ENCODE data around the gene LHX4. TPM values are rescaled to one million over a fixed set of nuclear protein-coding genes. Genes with fewer than 3 reads are reported as not detected.
"Not testable (repeated sequence)": the region's sequence is repeated elsewhere in the genome, so short reads cannot be mapped to it uniquely, and the experiment has no call there.

Gene LHX4
- total RNA-seq, 1 experiment from 2014 or later = 0.13 TPM

DNA sequence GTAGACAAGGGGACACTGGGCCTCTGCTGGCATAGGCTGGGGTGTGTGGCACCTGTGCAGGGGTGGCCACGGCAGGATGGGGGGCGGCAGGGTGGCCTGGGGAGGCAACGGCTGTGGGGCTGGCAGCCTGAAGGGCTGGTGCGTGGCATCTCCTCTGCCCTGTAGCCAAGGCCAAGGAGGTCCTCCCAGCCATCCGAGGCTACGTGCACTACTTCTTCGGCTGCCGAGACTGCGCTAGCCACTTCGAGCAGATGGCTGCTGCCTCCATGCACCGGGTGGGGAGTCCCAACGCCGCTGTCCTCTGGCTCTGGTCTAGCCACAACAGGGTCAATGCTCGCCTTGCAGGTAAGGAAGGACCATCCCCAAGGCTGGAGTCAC is 36.0 kb upstream of the LHX4 start:
- H3K4me3 ChIP-seq = no peak overlapping the region
- H3K27me3 ChIP-seq = no peaks in the 10 kb centered on the region
- DNase-seq = no peak
- no peaks in the 10 kb centered on the region for H3K9me3 ChIP-seq
- H3K36me3 ChIP-seq = peaks cover 50% of the 10 kb centered on the region

DNA sequence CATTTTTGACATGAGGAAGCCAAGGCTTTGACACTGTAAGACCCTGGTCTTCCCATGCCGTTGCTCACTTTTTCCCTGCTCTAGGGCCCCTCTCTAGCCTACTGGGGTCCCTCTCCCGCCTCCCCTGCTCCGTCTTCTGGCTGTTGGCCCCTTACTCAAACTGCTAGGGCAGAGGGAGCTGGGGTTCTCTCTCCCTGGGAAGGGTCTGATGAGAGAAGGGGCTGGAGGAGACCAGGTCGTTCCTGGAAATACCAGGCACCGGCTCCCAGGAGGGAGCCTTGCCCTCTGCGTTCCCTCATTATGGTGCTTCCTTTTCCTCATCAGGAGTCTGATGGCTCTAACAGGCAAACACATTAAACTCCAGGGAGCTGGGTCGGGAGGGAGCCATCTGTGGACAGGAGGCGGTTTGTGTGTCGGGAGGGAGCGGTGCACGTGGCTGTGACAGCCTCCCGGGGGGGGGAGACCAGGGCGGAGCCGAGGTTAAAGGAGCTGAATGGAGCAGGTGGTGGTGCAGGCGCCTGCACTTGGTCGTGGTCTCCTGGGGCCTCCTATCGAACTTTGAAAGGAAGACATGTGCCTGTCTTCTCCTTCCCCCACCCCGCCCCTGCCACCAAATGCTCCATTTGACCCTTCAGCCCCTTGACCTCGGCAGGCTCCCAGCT is 35.4 kb upstream of the LHX4 start:
- no peak for DNase-seq
- Histone ChIP-seq H3K27me3 (no peaks in the 10 kb centered on the region), H3K4me3 (no peak overlapping the region), H3K36me3 (peaks cover 47% of the 10 kb centered on the region), H3K9me3 (no peaks in the 10 kb centered on the region)

DNA sequence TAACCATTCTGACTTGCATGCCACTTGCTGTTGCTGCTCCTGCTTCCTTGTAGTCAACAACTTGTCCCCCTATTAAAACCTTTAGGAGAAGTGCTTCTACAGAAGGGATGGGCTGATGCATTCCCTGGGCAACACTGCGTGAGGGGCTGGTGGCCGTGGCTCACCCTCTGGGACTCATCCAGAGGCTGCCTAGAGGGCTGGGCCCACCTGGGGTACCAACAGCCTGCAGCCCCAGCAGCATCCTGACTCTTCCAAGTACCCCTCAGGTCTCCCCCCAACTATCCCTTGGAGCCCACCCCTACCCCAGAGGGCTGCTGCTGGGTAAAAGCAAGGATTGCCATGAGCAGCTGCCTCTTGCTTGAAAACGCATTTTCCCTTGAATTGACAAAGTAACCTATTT is 34.7 kb upstream of the LHX4 start:
- no peaks in the 10 kb centered on the region for H3K27me3 ChIP-seq
- no peaks in the 10 kb centered on the region for H3K9me3 ChIP-seq
- DNase-seq = no peak
- H3K4me3 ChIP-seq = no peak overlapping the region
- peaks cover 40% of the 10 kb centered on the region for H3K36me3 ChIP-seq

DNA sequence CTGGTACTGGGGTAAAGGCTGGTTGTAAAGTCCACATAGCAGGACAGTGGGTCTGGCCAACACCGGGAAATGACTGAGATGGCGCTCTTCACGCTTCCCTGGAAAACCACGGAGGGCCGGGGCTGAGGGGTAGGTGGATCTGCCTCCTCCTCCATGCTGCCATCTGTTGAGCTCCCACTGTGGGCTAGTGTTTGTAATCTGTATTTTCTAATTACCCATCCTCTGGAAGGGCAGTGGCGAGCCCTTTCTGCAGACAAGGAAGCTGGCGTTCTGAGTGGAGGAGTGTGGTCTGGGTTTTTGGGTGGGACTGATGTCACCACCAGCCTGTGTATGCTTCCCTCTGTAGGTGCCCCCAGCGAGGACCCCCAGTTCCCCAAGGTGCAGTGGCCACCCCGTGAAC is 34.1 kb upstream of the LHX4 start:
- peaks cover 35% of the 10 kb centered on the region for H3K36me3 ChIP-seq

DNA sequence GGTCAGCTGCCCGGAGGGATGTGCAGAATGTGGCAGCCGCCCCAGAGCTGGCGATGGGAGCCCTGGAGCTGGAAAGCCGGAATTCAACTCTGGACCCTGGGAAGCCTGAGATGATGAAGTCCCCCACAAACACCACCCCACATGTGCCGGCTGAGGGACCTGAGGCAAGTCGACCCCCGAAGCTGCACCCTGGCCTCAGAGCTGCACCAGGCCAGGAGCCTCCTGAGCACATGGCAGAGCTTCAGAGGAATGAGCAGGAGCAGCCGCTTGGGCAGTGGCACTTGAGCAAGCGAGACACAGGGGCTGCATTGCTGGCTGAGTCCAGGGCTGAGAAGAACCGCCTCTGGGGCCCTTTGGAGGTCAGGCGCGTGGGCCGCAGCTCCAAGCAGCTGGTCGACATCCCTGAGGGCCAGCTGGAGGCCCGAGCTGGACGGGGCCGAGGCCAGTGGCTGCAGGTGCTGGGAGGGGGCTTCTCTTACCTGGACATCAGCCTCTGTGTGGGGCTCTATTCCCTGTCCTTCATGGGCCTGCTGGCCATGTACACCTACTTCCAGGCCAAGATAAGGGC is 33.5 kb upstream of the LHX4 start:
- Histone ChIP-seq H3K4me3 (no peak overlapping the region), H3K36me3 (peaks cover 29% of the 10 kb centered on the region), H3K27me3 (no peaks in the 10 kb centered on the region), H3K9me3 (no peaks in the 10 kb centered on the region)
- DNase-seq = no peak

More for the DNA sequence above, 34.1 kb upstream of the LHX4 start:
- H3K27me3 ChIP-seq = no peaks in the 10 kb centered on the region
- H3K9me3 ChIP-seq = no peaks in the 10 kb centered on the region
- DNase-seq = no peak
- no peak overlapping the region for H3K4me3 ChIP-seq

DNA sequence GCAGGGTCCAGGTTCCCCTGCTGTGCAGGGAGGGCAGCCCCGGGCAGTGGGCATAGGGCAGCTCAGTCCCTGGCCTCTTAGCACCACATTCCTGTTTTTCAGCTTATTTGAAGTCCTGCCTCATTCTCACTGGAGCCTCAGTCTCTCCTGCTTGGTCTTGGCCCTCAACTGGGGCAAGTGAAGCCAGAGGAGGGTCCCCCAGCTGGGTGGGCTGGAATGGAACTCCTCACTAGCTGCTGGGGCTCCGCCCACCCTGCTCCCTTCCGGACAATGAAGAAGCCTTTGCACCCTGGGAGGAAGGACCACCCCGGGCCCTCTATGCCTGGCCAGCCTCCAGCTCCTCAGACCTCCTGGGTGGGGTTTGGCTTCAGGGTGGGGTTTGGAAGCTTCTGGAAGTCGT is 32.8 kb upstream of the LHX4 start:
- Histone ChIP-seq H3K9me3 (no peaks in the 10 kb centered on the region), H3K36me3 (peaks cover 24% of the 10 kb centered on the region), H3K4me3 (no peak overlapping the region), H3K27me3 (no peaks in the 10 kb centered on the region)
- no peak for DNase-seq

DNA sequence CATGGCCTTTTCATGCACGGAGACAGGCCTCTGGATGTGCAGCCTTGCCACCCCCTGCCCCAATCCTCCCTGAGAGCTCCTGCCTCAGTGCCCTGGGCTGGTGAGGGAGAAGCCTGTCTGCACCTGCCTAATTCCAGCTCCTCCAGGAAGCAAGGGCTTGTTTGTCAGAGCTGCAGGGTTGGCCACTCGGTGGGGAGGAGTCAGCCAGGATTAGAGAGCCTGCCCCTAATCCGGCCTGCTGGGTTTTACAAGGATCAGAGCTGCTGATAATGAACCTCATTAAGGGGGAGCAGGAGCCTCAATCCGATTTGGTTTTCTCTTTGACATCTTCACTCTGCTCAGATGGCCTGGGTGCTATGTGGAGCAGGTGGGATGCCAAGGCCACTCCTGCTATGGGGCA is 31.9 kb upstream of the LHX4 start:
- Histone ChIP-seq H3K36me3 (peaks cover 24% of the 10 kb centered on the region), H3K4me3 (no peak overlapping the region)
- no peak for DNase-seq

DNA sequence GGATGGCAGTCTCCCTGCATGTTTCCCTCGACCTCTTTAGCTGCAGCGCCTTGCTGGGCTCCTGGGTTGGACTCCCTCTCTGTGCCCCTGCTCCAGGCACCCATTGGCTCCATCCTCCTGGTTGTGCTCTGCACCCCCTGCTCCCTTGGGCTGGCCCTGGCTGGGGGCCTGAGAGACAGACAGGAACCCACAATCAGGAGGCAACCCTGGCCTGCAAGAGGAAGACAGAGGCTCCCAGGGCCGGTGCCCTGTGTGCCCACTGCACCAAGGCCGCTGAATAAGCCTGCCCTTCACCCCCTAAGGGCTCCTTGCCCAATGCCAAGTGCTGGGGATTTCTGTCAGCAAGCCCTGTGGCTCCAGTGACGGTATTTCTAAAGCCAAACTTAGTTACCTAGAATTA is 31.5 kb upstream of the LHX4 start:
- H3K27me3 ChIP-seq = no peaks in the 10 kb centered on the region
- no peaks in the 10 kb centered on the region for H3K9me3 ChIP-seq
- no peak overlapping the region for H3K4me3 ChIP-seq
- H3K36me3 ChIP-seq = peaks cover 24% of the 10 kb centered on the region
- DNase-seq = no peak

More for the DNA sequence above, 31.9 kb upstream of the LHX4 start:
- Histone ChIP-seq H3K9me3 (no peaks in the 10 kb centered on the region), H3K27me3 (no peaks in the 10 kb centered on the region)

DNA sequence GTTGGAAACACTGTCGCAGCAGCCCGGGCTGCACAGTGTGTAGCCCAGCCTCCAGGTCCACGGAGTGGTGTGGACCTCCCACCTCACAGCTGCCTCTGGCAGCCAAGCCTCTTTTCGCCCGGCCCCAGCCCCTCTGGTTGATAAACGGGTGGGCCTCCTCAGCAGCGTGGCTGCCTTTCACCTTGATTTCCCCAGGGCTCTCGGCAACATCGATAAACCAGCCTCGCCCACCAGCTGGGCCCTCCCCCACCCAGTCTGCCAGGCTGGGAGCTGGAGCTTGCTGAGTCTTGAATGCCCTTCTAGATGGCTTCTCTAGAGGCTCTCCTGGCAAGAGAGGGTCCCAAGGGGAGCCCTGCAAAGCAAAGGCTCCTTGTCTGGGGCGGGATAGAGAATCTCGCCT is 31.0 kb upstream of the LHX4 start:
- no peak for DNase-seq
- H3K4me3 ChIP-seq = no peak overlapping the region
- H3K36me3 ChIP-seq = peaks cover 24% of the 10 kb centered on the region
- H3K27me3 ChIP-seq = no peaks in the 10 kb centered on the region
- no peaks in the 10 kb centered on the region for H3K9me3 ChIP-seq

DNA sequence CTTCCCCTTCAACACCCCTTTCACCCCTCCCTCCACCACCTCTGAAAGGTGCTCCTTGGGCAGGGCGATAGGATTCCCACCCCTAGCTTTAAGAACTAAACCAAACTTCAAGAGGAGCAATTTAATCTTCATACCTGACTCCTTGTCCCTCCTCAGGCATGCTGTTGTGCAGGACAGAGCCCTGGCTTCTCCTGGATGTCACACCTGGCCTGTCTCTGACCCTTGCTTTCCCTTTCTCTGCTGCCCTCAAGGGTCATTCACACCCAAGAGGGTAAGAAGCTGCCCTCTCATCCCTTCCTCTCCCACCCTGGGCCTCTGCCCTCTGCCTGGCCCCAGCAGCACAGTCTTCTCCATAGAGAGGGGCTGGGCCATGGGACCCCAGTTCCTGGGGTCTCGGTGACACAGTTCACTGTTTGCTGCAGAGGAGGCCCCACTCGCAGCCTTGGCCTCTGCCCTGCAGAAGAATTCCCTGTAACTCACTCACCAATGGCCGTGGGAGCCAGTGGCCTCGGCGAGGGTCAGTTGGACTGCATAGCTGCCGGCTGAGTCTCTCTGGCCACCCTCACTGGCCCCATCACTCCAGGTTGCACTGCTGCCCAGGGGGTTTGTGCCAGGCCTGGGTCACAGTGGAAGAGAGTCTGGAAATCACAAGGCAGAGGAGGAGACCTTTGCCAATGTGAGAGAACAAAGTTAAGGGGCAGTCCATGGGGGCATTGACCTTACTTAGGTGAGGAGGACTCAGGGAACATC is 28.4 kb upstream of the LHX4 start:
- no peak for DNase-seq
- H3K4me3 ChIP-seq = no peak overlapping the region
- H3K27me3 ChIP-seq = no peaks in the 10 kb centered on the region
- no peaks in the 10 kb centered on the region for H3K9me3 ChIP-seq
- H3K36me3 ChIP-seq = peaks cover 11% of the 10 kb centered on the region

DNA sequence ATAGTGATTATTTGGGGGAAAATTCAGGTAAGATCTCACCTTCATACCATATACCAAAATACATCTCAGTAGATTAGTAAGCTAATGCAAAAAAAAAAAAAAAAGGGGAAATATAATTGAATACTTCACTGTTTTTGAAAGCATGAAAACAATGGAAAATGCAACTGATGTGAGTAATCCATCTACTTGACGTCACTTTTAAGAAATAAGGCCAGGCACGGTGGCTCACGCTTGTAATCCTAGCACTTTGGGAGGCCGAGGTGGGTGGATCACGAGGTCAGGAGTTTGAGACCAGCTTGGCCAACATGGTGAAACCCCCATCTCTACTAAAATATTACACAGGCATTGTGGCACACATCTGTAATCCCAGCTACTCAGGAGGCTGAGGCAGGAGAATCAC is 27.5 kb upstream of the LHX4 start:
- not testable (repeated sequence) for H3K9me3 ChIP-seq, H3K4me3 ChIP-seq, DNase-seq, H3K27me3 ChIP-seq, H3K36me3 ChIP-seq

DNA sequence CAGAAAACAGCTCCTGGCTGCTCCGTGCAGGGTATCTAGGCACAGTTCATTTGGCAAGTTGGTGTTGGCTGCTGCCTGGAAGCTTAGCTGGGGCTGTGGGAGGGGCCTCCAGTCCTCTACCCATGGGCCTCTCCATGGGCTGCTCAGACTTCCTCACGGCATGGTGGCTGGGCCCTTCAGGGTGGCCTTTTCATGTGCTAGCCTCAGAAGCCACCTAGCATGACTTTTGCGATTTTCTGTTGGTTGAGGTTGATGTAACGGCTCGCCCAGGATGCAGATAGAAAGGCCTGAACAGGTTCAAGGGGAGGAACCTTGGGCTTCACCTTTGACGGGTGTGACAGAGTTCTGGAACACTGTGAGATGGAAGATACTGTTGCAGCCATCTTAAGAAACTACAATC is 25.8 kb upstream of the LHX4 start:
- no peak for DNase-seq
- Histone ChIP-seq H3K36me3 (no peaks in the 10 kb centered on the region; the same call in 1 of the 2 replicates), H3K4me3 (no peak overlapping the region), H3K9me3 (no peaks in the 10 kb centered on the region), H3K27me3 (no peaks in the 10 kb centered on the region)

DNA sequence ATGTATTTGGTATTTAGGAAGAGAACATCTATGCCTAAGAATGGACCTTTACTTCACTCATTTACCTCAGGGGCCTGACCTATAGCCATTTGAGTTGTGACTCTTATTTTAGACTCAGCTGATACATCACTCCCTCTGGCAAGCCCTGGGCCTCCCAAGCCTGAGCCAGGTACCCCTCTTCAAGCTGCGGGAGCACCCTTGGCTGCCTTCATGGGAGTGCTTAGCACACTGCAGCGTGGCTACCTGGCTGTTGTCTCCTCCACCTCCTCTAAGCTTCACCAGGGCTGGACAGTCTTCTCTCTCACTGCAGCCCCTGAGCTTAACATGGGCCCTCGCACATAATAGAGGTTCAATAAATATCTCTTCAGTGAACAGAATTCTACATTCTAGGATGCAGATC is 23.5 kb upstream of the LHX4 start:
- H3K9me3 ChIP-seq = no peaks in the 10 kb centered on the region
- no peak for DNase-seq
- H3K4me3 ChIP-seq = no peak overlapping the region
- H3K36me3 ChIP-seq = no peaks in the 10 kb centered on the region
- no peaks in the 10 kb centered on the region for H3K27me3 ChIP-seq

DNA sequence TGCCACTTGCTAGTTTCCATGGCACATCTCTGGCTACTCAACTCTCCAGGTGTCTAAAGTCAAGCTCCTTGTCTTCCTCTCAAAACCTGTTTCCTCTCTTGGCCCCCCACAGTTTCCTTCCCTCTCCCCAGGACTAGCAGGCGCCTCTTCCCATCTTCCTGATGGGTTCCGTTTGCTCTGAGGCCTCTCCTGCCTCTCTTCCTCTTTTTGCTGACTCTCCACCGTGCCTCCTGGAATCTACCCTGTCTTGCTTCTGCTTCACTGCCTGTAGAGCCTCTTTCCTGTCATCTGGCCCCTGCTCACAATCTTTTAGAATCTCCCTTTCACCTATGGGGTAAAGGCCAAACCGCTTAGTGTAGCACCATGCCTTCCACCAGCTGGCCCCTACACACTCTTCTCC is 21.8 kb upstream of the LHX4 start:
- no peak for DNase-seq

DNA sequence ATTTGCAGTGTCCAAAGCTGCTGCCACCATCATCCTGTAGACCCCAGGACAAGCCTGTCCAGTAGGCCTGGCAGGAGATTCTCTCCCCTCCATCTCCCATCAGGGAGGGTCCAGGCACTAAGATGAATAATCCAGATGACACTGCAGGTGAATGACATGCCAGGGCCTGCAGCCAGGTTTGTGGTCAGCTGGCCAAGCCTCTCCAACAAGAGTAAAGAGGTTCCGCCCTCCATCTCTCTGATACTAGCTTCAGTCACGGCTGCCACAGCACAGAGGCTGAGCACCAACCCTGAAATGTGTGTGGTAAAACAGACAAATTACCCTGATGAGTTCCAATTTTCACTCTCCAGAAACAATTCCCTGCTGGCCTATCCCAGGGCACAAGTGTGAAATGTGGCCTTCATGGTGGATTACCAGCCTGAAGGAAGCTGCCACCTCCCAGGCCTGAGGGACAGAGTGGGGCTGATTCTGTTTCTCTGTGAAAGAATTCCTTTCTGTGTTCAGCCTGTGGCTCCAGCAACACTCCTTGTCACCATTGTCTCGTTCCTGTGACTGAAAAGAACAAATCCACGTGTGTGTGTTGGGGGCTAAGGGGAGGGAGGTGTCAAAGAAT is 19.9 kb upstream of the LHX4 start:
- Histone ChIP-seq H3K4me3 (no peak overlapping the region), H3K27me3 (no peaks in the 10 kb centered on the region), H3K36me3 (no peaks in the 10 kb centered on the region), H3K9me3 (no peaks in the 10 kb centered on the region)
- DNase-seq = no peak

More for the DNA sequence above, 21.8 kb upstream of the LHX4 start:
- H3K9me3 ChIP-seq = no peaks in the 10 kb centered on the region
- no peaks in the 10 kb centered on the region for H3K36me3 ChIP-seq
- H3K4me3 ChIP-seq = no peak overlapping the region
- no peaks in the 10 kb centered on the region for H3K27me3 ChIP-seq

DNA sequence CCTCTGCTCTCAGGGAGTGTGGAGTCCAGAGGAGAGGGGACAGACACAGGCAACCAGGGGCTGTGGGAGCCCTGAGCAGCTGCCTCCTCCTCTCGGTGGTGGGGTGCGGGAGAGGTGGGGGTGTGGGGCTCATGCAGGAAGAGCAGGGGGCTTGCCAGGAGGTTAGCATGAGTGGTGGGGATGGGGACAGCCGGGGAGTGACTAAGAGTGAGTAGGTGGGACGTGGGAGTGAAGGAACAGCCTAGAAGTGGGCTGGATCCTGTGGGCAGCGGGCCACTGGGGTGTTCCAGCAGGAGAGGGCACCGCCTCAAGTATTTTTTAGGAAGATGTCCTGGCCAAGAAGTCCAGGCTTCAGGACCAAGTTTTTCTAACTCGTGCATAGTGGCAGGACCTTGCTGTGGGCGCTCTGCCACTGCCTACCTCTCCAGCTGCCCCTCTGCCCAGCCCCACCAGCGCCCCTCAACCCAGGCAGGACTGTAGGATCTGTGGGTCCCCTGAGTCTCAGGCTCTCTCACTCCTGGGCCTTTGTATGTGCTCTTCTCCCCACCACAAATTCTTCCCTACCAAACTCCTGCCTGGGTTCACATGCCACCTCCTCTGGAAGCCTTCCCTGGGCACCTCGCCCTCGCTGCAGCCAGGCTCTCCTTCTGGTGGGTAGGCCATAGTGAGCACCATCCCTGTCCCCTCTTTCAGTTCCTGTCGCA is 18.8 kb upstream of the LHX4 start:
- no peak overlapping the region for H3K4me3 ChIP-seq
- no peak for DNase-seq
- no peaks in the 10 kb centered on the region for H3K36me3 ChIP-seq
- H3K27me3 ChIP-seq = no peaks in the 10 kb centered on the region
- no peaks in the 10 kb centered on the region for H3K9me3 ChIP-seq

DNA sequence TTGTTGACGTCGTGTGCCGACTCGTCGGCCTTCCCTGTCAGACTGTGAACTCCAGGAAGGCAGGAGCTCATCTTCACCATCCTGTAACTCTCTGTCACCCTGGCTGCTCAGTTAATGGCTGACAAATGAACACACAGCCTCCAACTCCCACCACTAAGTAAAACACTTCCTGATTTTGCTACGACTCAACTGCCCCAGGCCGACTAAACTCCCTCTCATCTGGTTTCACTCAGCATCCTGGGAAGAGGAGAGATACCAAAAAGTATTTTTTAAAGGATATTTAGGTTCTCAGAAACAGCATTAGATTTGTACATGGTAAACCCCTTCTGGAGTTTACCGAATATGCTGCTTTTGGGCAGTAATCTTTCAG is 18.2 kb upstream of the LHX4 start:
- DNase-seq = no peak

More for the DNA sequence above, 18.2 kb upstream of the LHX4 start:
- no peaks in the 10 kb centered on the region for H3K36me3 ChIP-seq
- H3K27me3 ChIP-seq = no peaks in the 10 kb centered on the region
- no peaks in the 10 kb centered on the region for H3K9me3 ChIP-seq
- H3K4me3 ChIP-seq = no peak overlapping the region
